NCI-H446 (cell line): ENCODE data around the gene DNLZ.

Source experiments
- DNase-seq, 2 experiments: peaks; one replicate each; lab custom pipeline; 2025; lab: John Stamatoyannopoulos, UW

DNLZ gene

DNA sequence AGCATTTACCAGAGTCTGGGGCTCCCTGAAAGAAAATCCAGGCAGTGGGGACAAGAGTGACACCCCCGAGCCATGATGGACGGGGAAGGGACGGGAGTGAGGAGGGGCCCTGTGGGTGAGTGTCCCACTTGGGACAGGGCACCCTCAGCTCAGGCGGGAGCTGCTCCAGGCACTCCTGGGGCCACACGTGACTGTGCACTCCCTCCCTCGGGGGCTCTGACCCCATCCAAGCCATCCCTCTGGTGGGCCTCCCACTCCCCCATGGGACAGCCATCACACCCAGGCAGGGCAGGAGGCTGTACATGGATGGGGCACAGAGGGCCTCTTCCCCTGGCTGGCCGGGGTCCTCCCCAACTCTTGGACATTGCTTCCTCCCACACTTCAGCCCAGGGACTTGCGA is 12.9 kb upstream of the DNLZ start:
- no peak for DNase-seq

DNA sequence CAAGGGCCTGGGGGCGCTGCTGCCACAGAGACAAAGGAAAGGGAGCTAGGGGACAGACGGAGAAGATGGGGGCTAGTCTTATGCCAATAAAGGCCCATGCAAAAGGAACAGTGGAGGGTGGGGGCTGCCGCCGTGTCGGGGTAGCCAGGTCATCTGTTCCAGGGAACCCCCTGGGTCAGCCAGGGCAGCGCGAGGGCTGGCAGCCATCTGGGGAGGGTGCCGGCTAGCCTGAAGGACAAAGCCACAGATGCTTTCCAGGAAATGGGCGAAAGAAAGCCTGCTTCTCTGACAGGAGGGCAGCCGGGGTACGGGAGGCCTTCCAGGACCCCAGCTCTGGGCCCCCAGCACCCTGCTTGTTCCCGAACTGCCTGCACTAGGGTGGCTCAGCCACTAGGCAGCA is 11.6 kb upstream of the DNLZ start:
- no peak for DNase-seq

DNA sequence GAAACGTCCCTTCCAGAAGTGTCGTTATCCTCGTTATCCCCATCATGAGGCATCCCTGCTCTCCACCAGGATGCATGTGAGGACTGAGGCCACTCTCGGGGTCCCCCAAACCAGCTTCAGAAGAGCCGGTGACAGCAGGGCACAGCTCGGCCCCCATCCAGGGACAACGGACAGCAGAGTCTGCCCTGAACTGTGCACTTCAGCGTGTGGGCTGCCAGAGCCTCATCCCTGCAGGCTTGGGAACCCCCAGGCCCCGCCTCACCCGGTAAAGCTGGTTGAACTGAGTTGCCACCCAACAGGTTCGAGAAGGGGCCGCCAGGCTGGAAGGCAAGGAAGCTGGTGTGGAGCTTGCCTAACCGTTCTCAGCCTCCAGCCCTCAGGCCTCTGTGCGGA is 10.6 kb upstream of the DNLZ start:
- no peak for DNase-seq

DNA sequence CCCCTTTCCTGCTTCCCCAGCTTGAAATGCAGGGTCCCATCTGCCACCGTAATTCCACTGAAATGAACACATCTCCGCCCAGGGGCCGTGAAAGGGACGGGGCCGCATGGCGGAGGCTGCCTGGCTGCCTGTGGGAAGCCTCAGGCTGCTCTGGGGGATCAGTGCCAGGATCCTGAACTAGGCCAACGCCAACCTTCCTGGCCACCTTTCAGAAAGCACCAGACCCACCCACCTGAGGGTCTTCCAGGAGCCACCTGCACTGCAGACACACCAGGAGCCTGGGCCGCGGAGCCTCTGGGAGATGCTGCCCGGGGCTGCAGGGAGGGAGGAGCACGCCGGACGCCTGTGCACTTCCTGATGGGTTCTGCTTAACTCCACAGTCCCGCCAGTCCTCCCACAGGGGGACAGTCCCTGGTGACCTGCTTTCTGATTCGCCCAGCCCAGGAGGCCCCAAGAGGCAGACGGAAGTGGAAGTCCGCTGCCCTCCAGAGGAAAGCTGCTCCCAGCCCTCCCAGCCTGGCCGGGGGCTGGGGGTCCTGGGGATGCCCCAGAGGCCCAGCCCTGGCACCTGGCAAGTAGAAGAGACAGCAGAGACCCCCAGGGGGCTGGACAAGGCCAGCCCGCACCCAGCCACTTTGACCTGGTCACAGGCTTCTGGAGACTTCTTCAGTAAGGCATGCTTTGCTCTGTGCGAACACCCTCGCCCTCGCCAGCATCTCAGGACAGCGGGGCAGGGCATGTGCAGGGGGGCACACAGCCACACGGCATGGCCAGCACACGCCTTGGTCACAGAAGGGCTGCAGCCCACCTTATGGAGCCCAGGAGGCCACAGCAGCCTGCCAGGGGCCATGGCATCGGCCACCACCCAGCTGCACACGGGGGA is 10.0 kb upstream of the DNLZ start, which contains the start of gene CARD9:
Gene CARD9 (minus strand): TSS at position 370 of the 883 bp plus-strand sequence. CDS start 1,591 bp downstream, outside the sequence.
- DNase-seq = peak; percentile 13 to 48

DNA sequence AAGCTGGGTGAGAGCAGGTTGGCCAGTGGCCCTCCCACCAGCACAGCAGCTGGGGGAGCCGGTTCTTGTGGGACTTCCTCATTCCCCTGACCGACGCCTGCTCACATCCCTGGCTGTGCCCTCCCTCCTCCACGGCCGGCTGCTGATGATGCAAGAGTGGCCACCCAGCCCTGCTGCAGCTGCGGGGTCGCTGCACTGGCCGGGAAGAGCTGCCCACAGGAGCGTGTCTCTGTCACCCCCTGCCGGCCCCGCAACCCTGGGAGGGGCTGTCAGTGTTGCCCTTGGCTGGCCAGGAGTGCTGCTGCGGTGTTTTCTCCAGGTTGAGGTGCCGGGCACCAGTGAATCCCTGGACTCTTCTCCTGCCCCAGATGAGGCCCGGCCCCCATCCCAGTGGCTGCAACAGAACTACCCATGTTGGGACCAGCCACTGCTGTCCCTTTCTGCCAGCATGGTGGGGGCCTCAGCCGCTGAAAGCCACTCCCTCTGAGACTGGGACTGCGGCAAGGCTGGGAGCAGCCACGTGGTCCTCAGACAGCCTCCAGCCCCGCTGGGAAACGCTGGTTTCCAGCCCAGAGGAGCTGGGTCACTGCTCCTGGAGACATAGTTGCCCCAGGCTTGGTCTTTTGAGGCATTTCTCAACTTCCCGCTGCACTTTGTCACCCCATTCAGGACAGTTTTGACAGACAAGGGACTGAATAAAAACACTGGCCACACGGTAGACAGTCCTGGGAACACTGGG is 9.2 kb upstream of the DNLZ start:
- no peak for DNase-seq

DNA sequence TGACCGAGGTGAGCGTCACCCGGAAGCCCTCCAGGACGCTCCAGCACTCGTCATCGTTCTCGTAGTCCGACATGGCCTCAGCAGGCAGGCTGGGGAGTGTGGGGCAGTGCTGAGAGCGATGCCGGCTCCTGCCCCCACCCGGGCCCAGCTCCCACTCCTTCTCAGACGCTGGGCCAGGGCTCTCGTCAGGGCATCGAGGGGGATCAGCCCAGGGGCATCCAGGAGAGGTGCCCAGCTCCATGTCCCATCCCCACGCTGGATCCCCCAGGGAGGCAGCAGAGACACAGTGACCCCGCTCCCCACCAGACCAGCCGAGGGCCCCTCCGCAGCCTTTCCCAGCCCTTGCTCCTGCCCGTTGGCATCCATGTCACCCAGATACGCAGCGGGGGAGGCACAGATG is 8.5 kb upstream of the DNLZ start:
- no peak for DNase-seq

DNA sequence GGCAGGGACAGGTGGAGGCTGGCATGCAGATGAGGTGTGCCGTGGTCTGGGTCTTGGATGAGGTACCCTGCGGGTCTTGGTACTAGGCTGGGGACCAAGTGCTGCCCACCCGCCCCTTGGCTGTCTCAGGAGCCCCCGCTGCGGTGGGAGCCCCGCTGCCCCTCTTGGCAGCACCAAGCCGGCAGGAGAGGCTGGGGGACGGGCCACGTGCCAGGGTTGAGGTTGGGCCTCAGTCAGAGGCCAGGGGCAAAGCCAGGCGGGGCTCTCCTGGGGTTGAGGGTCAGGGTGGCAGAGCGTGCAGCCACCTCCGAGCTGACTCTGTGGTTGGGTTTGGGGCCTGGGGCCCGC is 8.0 kb upstream of the DNLZ start:
- DNase-seq = no peak

DNA sequence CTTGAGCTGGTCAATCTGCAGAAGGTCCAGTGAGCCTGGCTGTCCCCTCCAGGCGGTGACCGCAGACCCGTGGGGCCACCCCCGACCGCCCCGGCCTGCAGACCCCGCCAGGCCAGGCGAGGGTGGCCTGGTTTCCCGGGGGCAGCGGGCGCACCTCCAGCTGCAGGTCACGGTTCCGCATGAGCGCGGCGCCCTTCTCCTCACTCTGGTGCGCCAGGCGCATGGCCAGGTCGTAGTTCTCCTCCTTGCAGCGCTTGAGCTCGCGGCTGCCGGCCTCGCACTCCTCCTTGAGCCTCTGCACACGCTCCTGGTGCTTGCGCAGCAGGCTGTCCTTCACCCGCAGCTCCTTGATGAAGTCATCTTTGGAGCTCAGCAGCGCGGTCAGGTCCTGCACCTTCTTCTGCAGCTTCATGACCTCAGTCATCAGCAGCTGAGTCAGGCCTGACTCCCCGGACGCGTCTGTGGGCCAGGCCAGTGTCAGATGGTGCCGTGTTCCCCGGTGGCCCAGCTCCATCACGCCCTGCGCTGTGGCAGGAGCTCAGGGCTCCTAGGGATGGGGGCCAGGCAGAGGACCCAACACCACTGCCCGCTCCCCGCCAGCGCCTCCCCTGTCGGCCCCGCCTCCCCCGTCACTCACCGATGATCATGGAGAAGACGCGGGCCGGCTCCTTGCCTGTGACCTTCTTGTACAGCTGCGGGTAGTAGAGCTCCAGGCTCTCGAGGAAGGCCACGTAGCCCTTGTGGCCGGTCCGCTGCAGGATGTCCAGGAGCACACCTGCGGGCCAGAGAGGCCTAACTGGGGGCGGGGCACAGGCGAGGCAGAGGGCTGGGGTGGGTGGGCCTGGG is 7.4 kb upstream of the DNLZ start:
- DNase-seq = no peak

DNA sequence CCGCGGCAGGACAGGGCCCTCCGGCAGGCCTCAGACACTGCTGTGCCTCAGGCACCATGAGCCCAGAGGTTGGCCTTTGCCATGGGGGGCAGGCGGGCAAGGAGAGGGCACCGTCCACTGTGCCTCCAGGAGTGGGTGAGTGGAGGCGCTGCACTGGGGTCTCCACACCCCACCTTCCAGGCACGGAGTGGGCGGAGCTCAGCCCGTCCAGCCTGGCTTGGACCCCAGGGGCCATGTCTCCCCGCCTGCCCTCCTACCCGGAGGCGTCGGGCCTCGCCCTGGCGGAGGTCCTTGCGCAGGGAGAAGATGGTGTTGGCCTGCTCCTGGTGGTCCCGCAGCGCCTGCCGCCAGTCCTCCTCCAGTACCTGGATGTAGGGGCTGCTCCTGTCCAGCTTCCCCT is 6.5 kb upstream of the DNLZ start:
- DNase-seq = no peak

DNA sequence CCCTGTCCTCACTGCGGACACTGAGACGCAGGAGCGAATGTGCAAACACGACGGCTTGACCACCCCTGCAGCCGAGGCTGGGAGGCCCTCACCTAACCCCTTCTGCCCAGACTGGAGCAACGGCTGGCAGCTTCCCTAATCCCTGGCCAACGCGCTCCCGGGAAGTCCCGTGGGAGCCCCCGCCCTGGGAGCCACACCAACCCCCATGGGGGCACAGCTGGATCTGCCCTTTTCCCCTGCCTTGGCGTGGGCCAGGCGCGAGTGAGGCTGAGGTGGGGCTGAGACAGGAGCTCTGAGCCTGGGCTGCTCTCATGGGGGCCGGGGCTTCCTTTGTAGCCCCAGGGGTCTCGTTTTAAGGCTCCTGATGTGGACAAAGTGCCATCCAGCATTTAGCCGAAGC is 4.6 kb upstream of the DNLZ start:
- no peak for DNase-seq

DNA sequence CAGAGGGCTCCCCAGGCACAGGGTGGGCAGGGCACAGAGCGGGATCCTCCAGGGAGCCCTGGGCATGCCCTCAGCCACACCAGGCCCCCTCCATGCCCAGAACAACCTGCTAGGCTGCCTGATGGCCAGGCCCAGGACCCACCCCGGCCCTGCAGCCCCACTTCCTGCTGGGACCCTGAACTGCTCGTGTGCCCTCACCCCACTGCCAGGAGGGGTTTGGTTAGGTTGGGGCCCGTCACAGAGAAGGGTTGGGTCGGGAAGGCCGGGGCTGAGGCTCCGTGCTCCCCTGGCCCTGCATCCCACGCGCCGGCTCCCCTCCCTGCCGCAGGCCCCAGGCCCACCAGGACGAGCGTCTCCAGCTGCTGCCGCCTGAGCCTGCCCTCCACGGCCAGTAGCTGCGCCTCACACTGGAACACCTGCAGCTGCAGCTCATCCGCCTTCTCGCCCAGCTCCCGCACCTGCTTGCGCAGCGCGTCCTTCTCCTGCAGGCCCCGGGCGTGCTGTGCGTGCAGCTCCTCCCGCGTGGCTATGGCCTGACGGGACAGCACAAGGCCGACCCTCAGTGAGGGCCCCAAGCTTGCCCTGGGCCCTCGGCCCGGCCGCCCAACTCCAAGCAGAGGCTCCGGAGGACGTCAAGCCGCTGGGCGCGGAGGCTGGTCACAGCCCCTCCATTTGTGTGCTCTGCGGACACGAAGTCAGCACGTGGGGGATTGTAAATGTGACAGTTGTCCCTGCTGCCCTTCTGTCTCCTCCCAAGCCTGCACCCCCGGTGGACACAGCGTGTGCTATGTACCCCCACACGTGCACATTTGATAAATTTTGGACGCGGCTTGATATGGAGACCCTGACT is 4.0 kb upstream of the DNLZ start:
- no peak for DNase-seq

DNA sequence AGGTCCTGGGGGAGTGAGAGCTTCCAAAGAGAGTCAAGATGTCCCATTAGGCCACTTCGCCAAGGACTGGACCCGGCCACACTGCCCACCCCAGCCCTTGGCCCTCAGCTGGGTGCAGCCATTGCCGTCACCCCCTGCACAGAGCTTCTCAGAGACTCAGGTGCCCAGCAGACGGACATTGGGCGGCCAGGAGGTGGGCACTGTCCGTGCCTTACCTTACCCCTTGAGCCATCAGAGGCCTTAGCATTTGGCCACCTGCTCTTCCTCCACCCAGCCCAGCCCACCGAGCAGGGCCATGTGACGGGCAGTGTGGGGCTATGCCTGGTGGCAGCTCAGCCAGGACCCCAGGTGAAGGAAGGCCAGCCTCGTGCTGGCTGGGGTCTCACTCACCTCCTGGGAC is 3.3 kb upstream of the DNLZ start:
- DNase-seq = no peak

DNA sequence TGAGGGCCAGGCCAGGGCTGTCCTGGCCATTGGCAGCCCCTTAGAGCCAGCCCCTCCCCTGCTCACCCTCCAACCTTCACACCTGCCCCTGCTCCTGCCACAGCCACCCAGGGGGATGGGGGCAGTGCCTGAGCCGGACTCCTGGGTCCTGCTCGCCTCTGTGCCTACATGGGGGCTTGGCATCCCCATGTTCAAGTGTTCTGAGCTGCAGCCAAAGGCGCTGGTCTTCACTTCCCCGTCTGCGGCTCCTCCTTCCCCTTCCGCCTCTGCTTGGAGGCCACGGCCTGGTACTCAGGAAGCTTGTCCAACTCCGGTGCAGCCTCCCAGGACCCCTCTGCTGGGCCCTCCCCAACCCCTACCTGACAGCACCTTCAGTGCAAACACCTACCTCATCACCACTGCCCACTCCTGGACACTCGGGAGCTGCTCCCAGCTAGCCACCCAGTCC is 2.3 kb upstream of the DNLZ start:
- no peak for DNase-seq

DNA sequence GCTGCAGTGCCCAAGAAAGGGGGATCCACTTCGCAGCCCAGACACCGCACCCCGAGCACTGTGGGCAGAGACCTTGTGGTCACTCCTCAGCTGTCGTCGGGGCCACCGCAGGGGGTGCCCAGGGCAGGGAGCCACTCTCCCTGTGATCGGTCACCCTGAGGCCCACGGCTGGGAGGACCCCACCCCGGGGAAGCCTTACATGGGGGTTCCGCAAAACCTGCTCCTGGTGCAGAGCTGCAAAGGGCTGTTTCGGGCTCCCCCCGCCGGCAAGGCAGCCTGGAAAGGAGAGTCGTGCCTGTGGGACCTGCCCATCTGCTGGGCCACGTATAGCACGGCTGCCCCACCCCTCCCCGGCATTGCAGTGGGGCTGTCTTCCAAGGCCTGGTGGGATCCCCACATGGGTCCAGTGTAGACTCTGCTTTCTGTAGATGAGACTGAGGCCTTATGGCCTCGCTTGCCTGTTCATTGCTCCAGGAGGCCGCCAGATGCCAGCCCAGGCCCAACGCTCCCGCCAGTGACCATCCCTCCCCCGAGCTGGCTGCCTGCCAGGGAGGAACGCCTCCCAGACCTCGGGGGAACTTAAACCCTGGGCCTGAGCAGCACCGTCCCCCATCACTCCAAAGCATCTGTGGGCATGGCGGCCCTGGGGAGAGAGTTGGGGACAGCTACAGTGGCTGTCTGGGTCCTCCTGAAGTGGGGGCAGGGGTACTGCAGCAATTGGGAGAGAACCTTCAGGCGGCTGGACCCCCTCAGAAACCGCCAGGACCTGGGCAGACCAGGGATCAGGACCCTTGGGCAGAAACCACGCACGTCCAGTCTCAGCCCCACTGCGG is 1.6 kb upstream of the DNLZ start:
- no peak for DNase-seq

DNA sequence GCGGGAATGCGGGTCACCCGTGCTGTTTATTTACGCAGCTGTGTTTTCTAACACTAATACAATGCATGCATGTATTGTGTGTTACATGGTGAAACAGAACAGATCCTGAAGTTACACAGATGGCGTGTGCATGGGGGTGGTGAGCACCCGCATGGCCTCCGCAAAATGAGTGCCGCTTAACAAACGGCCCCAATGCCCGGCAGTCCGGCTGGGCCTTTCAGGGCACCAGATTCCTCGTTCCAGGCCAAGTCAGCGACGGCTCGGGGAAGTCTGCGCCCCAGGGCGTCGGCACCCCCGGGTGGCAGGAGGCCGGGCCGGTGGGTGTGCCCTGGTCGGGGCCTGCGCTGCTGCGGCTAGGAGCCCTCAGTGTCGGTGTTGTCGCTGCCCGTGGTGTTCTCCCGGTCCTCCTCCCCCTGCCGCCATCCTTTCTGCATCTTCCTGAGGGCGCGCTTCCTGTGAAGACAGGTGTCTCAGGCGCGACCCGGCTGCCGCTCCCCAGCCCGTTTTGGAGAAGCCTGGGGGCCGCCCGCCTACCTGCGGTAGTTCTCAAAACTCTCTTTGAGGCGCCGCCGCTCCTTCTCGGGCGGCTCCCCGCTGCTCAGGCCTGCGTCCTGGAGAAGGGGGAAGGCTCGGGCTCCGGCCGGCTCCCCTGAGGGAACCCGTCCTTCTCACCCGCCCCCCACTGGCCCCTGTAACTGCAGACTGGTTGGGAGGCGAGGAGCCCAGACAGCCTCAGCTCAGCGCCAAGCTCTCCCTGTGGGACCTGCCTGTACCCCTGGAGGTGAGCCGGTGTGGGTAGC is 605 bp upstream of the DNLZ start:
- no peak for DNase-seq

DNA sequence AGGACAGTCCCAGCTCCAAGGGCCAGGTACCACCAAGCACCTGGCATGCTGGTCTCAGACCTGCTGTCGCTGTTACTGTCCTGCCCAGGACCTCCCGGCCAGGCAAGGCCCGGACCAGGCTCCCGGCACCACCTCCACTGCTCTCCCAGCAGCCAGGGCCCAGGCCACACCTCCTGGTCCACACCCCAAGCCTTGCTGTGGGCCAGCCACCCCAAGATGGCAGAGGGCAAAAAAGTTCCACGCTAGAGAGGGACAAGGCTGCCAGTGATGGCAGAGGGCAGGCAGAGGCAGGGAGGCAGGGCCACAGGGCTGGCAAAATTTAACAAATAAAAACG is 1.1 kb downstream of the DNLZ start:
- DNase-seq = no peak

DNA sequence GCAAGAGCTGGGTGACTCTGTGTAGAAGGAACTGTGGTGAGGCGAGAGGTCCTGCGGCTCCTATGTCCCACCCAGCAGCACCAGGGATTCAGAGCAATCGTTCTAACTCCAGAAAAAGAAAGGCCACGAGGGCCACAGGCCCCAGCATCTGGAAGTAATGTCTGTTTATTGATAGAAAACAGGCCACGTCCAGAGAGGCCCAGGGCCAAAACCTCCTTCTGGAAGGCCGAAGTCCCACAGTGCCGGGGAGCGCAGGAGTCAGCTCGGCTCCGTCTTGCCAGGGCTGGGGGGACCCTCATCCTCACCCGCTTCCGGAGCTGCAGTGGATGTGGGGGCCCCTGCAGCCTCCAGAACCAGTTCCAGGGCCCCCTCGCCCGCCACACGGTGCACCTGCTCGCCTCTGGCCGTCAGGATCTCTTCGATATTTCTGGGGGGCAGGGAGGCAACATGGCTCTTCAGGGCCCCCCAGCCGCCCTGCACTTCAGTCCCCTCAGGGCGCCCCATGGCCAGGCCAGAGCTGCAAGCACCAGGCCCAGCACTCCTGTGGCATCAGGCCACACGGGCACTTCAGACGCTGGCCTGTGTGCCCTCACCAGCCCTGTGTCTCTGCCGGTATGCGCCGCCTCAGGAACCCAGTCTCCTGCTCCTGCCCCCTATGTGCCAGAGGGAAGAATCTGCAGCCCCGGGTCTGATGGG is 1.6 kb downstream of the DNLZ start:
- DNase-seq = no peak

DNA sequence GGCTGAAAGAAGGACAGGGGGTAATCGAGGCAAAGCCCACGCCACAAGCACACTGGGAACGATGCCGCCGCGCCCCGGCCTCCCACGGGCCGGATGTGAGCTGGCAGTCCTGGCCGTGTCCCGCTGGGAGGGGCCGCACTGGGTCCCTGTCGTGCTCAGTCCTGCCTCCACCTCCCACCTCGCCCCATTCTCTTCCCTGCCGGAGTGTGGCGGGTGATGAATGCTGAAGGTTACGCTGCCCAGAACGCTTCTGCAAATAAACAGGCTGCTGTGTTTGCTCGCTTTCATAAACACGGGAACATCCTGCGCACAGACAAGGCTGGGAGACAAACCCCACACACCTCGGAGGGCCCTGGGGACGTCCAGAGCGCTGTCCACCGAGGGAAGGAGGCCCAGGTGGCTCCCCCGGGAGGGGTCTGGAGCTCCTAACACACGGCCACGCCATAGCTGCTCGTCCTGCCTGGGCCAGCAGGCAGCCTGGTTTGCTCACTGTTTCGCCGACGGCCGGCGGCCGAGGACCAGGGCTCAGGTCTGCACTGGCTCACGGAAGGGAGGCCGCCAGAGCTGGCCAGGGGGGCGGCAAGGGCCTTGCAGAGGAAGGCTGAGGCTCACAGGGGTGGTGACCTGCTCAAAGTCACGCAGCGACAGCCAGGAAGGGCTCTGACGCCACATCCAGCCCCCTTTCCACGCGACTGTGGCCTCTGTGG is 2.3 kb downstream of the DNLZ start:
- no peak for DNase-seq
